ENCODE measurements around the gene TRAF1.
"Not testable (repeated sequence)": the region's sequence is repeated elsewhere in the genome, so short reads cannot be mapped to it uniquely, and the experiment has no call there.

Gene TRAF1, protein sequence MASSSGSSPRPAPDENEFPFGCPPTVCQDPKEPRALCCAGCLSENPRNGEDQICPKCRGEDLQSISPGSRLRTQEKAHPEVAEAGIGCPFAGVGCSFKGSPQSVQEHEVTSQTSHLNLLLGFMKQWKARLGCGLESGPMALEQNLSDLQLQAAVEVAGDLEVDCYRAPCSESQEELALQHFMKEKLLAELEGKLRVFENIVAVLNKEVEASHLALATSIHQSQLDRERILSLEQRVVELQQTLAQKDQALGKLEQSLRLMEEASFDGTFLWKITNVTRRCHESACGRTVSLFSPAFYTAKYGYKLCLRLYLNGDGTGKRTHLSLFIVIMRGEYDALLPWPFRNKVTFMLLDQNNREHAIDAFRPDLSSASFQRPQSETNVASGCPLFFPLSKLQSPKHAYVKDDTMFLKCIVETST

GRCh38 chr9:120926397-120926928 is at the start of gene TRAF1:
Gene TRAF1, minus strand, starts transcription at chr9:120926796. Its CDS starts 721 bp downstream, at chr9:120926075.
- DNase-seq = no peak

GRCh38 chr9:120974921-120975320 is 48.3 kb upstream of the TRAF1 start:
- no peak for DNase-seq

DNA sequence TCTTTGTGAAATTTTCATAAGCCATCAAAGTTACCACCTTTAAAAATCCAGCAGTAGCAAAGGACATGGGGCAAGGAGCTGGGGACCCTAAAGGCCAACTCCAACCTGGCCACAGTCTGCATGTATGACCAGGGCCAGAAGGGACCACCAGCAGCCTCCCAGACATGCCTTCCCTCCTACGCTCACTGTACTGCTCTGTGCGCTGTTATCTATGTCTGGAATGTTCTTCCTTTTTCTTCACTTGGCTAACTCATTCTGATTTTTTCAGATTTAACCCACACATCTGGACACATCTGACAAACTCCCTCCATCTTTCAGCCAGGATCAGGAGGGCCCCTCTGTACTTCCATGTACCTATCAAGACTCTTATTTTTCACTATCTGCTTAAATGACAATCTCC is 47.6 kb upstream of the TRAF1 start:
- DNase-seq = no peak

DNA sequence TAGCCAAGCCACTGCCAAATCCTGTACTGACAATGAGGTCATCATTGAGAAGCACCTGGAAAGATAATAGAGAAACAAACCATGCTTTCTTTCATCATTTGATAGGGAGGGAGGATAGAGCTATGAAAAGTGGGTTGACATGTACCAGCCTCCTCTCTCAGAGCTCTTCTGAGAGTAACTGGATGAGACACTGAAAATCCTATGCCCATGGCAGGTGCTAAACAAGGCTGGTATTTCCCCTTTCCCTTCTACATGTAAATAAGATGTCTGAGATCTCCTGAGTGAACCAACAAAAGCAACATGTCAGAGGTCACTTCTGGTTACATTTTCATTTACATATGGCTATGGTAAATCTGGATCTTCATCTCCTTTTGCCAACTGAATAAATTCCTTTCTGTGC is 45.3 kb upstream of the TRAF1 start:
- DNase-seq = no peak

GRCh38 chr9:120971471-120971870 is 44.9 kb upstream of the TRAF1 start:
- not testable (repeated sequence) for DNase-seq

- DNase-seq = no peak
These were observed 43.6 kb upstream of the TRAF1 start for GRCh38 chr9:120970244-120970643.

GRCh38 chr9:120966013-120966369 is 39.4 kb upstream of the TRAF1 start:
- no peak for DNase-seq

GRCh38 chr9:120965344-120966012 is 38.9 kb upstream of the TRAF1 start:
- DNase-seq = no peak

- DNase-seq = no peak
These were observed 35.3 kb upstream of the TRAF1 start for GRCh38 chr9:120961936-120962335.

- no peak for DNase-seq
These were observed 33.4 kb upstream of the TRAF1 start for GRCh38 chr9:120960001-120960400.

DNA sequence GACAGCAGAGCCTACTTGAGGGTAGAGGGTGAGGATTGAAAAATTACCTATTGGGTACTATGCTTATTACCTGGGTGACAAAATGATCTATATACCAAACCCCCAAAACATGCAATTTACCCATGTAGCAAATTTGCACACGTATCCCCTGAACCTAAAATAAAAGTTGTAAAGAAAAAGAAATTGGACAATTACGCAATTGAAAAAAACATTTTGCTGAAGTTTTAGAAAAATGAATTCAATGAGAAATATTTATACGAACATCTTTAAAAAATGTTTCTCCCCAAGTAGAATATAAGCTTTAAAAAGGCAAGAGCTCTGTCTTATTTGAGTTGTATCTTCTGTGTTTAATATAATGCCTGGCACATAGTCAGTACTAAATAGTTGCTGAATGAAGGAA is 30.3 kb upstream of the TRAF1 start:
- DNase-seq = no peak

- no peak for DNase-seq
These were observed 25.5 kb upstream of the TRAF1 start for GRCh38 chr9:120951960-120952618.

- no peak for DNase-seq
These were observed 24.1 kb upstream of the TRAF1 start for GRCh38 chr9:120950421-120951388.

DNA sequence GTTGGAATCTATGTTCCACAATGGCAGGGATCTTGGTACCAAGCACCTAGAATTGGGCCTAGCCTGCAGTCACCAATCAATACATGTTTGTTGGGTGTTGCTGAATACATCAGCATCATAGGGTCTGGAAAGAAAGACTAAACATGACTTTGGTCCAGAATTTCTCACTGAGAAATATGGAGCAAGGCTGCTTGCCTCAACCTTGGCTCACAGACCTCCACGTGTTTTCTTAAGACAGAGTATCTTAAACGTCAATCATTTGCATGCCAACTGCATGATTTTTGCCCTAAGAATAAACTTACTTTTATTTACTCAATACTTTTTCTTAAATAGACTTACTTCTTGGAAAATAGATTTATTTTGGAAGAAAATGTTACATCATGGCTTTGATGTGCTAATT is 22.7 kb upstream of the TRAF1 start:
- no peak for DNase-seq

GRCh38 chr9:120948824-120949223 is 22.2 kb upstream of the TRAF1 start:
- no peak for DNase-seq

- no peak for DNase-seq
These were observed 20.6 kb upstream of the TRAF1 start for GRCh38 chr9:120947222-120947621.

DNA sequence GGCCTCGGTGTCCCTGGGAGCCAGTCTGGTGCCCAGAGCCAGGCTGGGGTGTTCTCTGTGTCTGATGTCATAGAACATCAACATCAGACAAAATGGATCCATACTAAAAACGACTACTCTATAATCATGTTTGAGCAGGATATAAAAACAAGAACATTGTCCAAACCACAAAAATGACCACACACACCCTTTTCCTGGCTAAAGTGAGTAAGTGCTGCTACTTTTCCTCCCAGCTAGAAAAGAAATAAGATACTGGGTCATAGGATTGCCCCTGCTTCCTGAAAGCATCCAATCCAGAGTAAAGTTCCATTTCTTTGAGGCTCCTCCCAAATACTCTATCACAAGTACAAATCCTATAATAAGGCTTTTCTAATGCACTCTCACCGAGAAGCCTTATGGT is 19.7 kb upstream of the TRAF1 start:
- no peak for DNase-seq

GRCh38 chr9:120944948-120945347 is 18.4 kb upstream of the TRAF1 start:
- DNase-seq = no peak

DNA sequence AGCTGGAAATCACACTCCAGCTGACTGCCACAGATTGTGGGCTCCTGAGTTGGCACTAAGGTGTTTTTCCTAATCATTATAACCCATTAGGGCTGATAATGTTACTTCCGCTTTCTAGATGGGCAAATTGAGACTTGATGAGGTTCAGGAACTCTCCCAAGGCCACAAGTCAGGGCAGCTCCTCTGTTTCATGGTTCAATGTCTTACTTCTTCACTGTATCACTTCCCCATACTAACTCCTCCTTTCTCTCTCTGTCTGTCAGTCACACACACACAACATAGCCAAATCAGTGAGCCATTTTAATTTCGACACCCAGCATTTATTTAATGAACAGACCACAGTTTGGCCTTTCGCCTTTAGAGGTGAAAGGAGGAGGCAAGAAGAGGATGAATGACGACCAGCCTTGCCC is 17.8 kb upstream of the TRAF1 start:
- no peak for DNase-seq

DNA sequence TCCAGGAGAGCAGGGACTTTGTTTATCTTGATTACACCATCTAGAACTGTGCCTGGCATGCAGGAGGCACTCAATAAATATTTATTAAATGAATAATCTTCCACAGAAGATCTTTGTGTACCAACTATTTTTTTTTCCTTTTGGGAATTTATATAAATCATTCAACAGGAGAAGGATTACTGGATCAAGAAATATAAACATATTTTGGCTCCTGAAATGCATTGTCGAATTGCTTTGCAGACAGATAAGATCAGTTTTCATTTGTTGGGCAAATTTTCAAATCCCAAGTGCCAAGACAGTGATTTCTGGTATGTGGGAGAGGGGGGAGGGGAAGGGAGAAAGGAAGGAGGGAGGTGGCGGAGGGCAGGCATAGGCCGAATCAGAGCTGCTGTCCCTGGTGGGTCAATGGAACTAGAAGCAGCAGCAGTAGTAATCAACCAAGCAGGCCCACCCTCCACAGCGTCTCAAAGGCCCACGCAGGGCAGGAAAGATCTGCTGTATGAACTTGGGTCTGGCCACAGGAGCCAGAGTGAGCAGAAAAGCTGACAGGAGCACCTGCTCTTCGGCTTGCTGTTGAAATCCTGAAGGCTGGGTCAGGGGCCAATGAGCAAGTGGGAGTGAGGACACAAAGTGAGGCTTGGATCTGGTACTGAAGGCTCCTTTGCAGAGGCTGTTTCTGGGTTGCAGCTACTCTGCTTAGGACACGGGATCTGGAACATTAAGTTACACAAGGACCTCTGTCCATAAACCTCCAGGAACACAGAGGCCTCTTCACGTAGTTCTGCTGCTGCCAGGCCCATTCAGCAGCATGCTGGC is 15.8 kb upstream of the TRAF1 start:
- DNase-seq = no peak

DNA sequence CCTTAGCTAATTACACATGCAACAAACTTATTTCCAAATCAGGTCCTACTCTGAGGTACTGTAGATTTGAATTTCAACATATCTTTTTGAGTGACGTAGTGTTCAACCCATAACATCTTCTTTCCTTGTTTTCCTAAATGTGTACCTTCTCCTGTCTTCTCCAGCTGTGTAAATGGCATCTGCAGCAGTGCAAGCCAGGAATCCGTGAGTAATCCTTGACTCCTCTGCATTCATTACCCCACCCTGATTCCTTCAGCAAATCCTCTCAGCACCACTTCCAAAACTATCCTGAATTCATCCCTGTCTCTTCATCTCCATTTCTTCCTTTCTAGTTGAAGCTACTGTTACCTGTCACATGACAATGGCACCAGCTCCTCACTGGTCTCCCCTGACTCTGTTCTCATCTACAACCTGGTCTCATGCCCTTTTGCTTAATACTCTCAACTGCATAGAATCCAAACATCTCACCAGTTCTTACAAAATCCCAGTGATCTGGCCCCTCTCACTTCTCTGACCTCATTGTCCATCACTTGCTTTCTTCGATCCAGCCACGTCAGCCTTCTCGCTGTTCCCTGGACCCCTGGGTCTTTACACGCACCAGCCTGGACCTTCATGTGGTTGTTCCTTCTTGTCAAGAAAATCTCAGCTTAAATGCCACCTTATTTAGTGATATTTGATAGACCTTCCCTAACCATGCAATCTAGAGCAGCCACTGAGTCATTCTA is 14.6 kb upstream of the TRAF1 start:
- DNase-seq = no peak

All from activated CD4-positive, alpha-beta T cell treated with anti-CD3 and anti-CD28 coated beads, Interleukin-2, amount 50 U/mL, for 1 hour (primary cell).